HEK293T (cell line): ENCODE results near the gene LTBP1.

ENCODE experiments used
- ARNT ChIP-seq: fragments of 450-650 bp; IDR thresholded peaks from 2 replicates; pipeline ENCODE4 v1.6.1; 2017; ENCODE audit warnings: mild to moderate bottlenecking
- BHLHE40 ChIP-seq: fragments of 450-650 bp; IDR thresholded peaks from 2 replicates; pipeline ENCODE4 v1.6.1; 2016; ENCODE audit warnings: mild to moderate bottlenecking, moderate library complexity, borderline replicate concordance
- ELF4 ChIP-seq: fragments of 450-650 bp; IDR thresholded peaks from 2 replicates; pipeline ENCODE4 v1.6.1; 2017; ENCODE audit warnings: antibody characterized with exemption
- FOXA1 ChIP-seq: fragments of 450-650 bp; IDR thresholded peaks from 2 replicates; pipeline ENCODE4 v1.6.1; 2016; ENCODE audit warnings: mild to moderate bottlenecking
- FOXK2 ChIP-seq: fragments of 450-650 bp; IDR thresholded peaks from 2 replicates; pipeline ENCODE4 v1.6.1; 2016; ENCODE audit warnings: mild to moderate bottlenecking
- FOXM1 ChIP-seq: fragments of 450-650 bp; IDR thresholded peaks from 2 replicates; pipeline ENCODE4 v1.6.1; 2017; ENCODE audit warnings: mild to moderate bottlenecking, borderline replicate concordance
- NFRKB ChIP-seq: fragments of 450-650 bp; IDR thresholded peaks from 2 replicates; pipeline ENCODE4 v1.6.1; 2016; ENCODE audit warnings: mild to moderate bottlenecking, moderate library complexity
- SP1 ChIP-seq: fragments of 450-650 bp; IDR thresholded peaks from 2 replicates; pipeline ENCODE4 v1.6.1; 2017
- SUZ12 ChIP-seq: fragments of 450-650 bp; IDR thresholded peaks from 2 replicates; pipeline ENCODE4 v1.6.1; 2016; ENCODE audit warnings: mild to moderate bottlenecking
- ZNF384 ChIP-seq: fragments of 450-650 bp; IDR thresholded peaks from 2 replicates; pipeline ENCODE4 v1.6.1; 2016

- no peak for TF ChIP-seq BHLHE40
- no peak for TF ChIP-seq FOXK2
- no peak for TF ChIP-seq FOXA1
- no peak for TF ChIP-seq SUZ12
- TF ChIP-seq ELF4, result no peak
- no peak for TF ChIP-seq SP1
- TF ChIP-seq ZNF384, result no peak
- no peak for TF ChIP-seq ARNT
- no peak for TF ChIP-seq FOXM1
- TF ChIP-seq NFRKB, result no peak
These were observed 171.9 kb downstream of the LTBP1 start for GRCh38 chr2:33118651-33119050.
